HG02798 (cell line): ENCODE results near the gene TMCO4.

Source experiments
- ATAC-seq: cut with Tn5 transposase; IDR thresholded peaks from one replicate; pipeline ENCODE4 v1.9.1; 2021; ENCODE audit warnings: mild to moderate bottlenecking; ENCODE audit not compliant: unreplicated experiment, poor library complexity

Gene TMCO4

GRCh38 chr1:19752083-19752696, 47.5 kb downstream of the TMCO4 start:
- ATAC-seq = no peak

DNA sequence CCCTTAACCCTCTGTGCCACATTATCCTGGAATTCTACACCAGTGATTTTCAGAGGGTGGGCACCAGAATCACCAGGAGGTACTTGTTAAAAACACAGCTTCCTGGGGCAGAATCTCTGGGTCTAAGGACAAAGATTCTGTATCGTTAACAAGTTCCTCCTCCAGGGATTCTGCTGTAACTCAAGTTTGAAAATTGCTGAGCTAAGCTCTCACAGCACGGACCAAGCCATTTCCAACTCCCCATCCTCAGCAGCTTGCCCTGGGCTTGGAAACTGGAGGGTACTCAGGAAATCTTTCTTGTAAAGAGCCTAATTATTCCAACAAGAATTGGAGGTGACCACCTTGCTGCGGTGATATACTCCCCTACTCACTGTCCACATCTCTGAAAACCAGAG, 48.8 kb downstream of the TMCO4 start:
- no peak for ATAC-seq

DNA sequence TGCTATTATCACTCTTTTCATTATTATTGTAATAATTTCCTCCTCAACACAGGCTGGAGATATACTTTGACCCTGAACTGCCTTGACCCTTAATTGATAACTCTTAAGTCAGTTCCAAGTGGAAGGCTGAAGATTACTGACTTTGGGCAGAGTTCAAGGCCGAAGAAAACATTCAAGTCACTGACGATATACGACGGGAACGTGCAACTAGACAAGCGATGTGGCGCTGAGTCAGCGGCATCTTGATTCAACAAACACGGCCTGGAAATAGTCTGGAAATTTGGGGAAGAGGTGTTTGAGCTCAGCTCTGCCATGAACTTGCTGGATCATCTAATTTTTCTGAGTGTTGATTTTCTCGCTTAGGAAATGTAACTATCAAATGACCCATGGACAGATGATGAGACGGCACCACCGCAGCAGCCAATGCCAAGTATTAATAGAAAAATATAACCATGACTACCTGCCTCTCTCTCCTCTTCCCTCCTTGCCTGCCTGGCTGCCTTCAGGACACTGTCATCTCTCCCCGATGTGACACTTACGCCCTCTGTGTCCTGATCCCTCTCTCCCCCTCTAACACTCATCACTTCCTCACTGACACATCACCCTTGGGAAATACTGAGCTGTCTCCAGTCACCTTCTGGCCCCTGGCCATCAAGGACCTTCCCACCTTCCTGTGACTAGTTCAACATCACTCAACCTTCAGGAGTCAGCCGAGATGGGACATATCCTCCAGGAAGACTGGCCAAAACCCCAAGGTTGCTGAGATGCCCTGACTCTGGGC, 49.4 kb downstream of the TMCO4 start:
- no peak for ATAC-seq

DNA sequence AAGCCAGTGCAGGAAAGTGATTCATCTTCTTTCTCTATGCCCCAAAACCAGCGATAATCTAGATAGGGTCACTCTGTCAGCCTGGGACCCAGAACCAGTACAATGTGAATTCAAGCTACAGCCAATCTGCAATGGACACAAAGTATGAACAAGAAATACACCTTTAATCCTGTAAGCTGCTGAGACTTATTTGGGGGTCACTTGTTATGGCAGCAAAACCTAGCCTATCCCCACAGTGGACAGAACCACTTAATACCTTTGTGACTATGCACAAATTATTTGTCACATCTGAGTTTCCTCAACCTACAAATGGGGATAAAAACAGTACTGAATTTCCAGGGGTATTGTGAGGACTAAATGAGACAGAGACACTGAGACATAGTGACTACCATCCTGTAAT, 50.0 kb downstream of the TMCO4 start:
- no peak for ATAC-seq

- no peak for ATAC-seq
These were observed 52.0 kb downstream of the TMCO4 start for GRCh38 chr1:19747761-19748160.

DNA sequence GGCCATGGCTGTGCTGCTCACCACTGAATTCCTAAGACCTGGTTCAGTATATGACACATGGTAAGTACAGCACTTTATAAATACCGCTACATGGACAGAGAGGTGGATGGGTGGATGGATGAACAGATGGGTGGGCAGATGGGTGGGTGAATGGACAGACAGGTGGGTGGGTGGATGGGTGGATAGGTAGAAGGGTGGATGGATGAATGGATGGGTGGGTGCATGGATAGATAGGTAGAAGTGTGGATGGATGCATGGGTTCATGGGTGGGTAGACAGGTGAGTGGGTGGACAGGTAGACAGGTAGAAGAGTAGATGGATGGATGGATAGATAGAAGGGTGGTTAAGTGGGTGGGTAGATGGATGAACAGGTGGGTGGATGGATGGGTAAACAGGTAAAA, 54.8 kb downstream of the TMCO4 start:
- no peak for ATAC-seq

DNA sequence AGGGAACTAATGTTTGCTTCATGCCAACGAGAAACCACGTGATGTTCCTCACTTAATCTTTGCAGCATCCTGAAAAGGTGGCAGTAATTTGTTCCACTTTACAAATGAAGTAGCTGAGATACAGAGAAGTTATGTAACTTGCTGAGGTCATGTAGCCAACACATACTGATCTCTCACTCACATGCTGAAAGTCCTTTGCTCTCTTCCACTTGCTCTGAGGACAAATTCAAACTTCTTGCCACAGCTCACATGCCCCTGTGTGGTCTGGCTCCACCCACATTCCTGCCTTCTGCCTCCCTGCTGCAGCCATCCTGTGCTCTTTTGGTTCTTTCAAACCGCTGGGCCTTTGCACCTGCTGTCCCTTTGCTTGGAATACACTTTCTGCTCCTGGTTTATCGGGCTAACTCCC, 55.4 kb downstream of the TMCO4 start:
- ATAC-seq = no peak

DNA sequence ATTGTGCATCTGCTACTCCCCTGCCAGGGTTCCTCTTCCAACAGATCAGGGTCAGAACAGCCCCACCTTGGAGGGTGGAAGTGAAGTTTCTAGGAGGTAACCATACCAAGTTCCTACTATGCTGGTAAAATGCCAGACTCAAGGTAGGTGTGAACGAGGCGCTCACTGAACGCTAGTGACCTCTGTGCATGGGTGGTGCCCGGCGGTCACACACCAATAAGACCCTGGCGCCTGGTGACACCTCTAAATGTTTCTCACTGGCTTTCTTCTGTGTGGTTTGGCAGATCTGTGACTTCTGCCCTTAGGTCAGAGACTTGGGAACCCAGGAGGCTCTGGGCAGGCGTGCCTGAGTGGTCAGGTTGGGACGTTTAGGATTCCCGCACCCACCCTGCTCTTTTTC, 55.9 kb downstream of the TMCO4 start:
- no peak for ATAC-seq

DNA sequence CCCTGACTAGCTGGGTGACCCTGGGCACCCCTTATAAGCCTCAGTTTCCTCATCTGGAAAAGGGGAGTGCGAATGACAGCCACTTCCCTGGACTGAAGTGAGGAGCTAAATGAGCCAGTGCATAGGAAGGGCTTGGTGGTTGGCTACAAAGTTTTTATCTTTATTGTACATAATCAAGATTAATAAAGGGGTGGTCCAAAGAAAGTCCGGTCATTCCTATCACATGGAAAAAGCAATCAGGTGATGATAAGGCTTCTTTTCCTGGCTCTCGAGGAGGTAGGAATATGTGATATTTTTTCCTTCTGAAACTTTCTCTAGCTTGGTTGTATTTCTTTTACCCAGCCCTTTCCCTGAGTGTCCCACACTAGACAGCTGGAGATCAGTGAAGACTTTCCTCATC, 56.5 kb downstream of the TMCO4 start:
- no peak for ATAC-seq

GRCh38 chr1:19739628-19740027, 60.1 kb downstream of the TMCO4 start:
- no peak for ATAC-seq

DNA sequence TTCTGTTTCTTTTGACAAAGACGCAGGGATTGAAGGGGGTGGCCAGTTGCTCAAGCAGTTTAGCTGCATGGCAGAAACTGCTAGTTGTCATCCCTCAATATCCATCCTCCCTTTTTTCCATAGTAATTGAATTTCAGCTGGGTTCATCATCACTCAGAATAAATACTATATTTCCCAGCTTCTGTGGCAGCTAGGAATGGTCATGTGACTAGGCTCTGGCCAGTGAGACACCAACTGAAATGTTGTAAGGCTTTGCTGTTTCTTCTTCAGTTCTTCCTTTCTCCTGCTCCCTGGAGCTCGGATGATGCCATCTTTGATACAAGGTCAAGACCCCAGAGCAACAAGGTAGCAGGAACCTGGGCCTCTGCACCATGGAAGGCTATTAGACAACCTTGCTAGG, 61.0 kb downstream of the TMCO4 start:
- no peak for ATAC-seq

DNA sequence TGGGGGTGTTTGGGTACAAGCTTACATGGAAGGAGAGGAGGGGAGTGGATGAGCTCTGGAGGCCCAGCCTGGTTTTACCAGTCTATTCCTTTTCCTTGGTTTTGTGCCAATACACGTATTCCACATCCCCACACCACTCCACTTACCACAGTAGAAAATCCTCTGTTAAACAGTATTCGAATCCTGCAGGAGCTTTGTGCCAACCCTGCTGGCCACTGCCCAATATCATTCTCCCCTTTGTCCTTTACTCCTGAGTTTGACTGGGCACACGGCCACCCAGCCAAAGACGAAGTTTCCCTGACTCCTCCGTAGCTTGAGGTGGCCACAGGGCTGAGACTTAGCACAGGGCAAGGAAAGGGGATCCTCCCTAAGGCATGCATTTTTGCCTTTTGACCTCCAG, 61.6 kb downstream of the TMCO4 start:
- no peak for ATAC-seq

- ATAC-seq = no peak
These were observed 62.5 kb downstream of the TMCO4 start for GRCh38 chr1:19737104-19737825.

- no peak for ATAC-seq
These were observed 64.1 kb downstream of the TMCO4 start for GRCh38 chr1:19735440-19736127.

DNA sequence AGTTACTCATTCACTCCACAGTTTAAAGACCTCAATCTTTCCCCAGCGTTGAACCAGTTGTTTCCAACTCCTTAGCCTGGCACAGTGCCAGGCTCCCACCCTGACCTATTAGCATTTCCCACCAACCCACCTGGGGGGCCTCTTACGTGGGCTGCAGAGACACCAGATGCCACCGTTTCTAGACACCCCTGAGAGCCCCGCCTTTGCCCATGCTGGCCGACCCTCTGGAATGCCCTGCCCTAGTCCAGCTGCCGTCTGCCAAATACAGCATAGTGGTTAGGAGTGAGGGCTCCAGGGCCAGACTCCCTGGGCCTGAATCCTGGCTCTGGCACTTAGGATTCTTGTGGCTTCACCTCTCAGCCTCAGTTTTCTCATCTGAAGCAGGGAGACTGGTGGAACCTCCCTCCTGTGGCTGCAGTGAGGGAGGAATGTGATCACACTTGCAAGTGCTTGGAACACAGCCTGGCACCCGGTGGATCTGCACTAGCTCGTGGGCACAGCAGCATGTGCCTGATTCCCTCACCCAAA, 65.2 kb downstream of the TMCO4 start:
- no peak for ATAC-seq

GRCh38 chr1:19734056-19734455, 65.7 kb downstream of the TMCO4 start:
- no peak for ATAC-seq

- ATAC-seq = no peak
These were observed 66.1 kb downstream of the TMCO4 start for GRCh38 chr1:19733615-19734014.

GRCh38 chr1:19731311-19731821, 68.3 kb downstream of the TMCO4 start:
- ATAC-seq = no peak

DNA sequence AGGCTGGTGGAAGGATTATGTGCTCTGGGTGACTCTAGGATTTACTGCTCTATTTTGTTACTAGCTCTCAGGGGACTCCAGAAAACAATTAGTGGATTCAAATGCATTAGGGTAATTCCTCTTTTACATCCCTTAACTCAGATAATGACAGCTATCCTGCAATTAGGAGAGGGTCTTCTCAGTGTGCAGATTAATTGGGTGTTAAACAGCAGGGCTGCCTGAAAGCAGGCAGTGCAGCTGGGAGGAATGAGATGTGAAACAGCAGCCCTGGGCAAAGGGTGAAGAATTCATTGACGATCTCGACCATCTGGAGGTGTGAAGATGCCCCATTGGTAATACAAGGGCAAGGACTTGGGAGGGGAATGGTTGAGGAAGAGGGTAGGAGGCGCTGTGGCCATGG, 68.9 kb downstream of the TMCO4 start:
- no peak for ATAC-seq

- ATAC-seq = no peak
These were observed 69.5 kb downstream of the TMCO4 start for GRCh38 chr1:19730232-19730631.
